Activated T-helper 1 cell treated with anti-CD3 and anti-CD28 coated beads, Interleukin-12 subunit alpha, Interleukin-12 subunit beta, Interleukin-2, Interleukin-4 antibody, amounts not matched to agents 30 ng/mL and 10 ng/mL and 1 ng/mL, durations not matched to agents 14 hours and 24 hours and 36 hours (primary cell): ENCODE measurements around the gene OGT. TPM values are rescaled to one million over a fixed set of nuclear protein-coding genes. Genes with fewer than 3 reads are reported as not detected.
"Not testable (repeated sequence)": the region's sequence is repeated elsewhere in the genome, so short reads cannot be mapped to it uniquely, and the experiment has no call there.

ENCODE experiments used
- DNase-seq: peaks from one replicate; pipeline ENCODE4 v3.0.0; 2021; ENCODE audit warnings: low spot score
- H3K27ac Mint-ChIP-seq: one replicate; pipeline ENCODE4 v1.8.0; 2021; ENCODE audit warnings: mild to moderate bottlenecking, mixed read lengths
- H3K27me3 Mint-ChIP-seq: one replicate; pipeline ENCODE4 v1.8.0; 2022; ENCODE audit warnings: mild to moderate bottlenecking, moderate library complexity, mixed read lengths; ENCODE audit not compliant: insufficient read depth
- H3K36me3 Mint-ChIP-seq: one replicate; pipeline ENCODE4 v1.8.0; 2021; ENCODE audit warnings: low read depth, mixed read lengths
- H3K4me1 Mint-ChIP-seq: one replicate; pipeline ENCODE4 v1.8.0; 2021; ENCODE audit warnings: low read depth, mixed read lengths
- H3K4me3 Mint-ChIP-seq: one replicate; pipeline ENCODE4 v1.8.0; 2021; ENCODE audit warnings: mild to moderate bottlenecking, moderate library complexity, mixed read lengths
- H3K9me3 Mint-ChIP-seq: one replicate; pipeline ENCODE4 v1.8.0; 2021; ENCODE audit warnings: mixed read lengths
- intact Hi-C: fragments of 100-400 bp; cut with micrococcal nuclease; formaldehyde crosslinking; loops from one replicate; pipeline ENCODE4 v1.15.1; 2024
- total RNA-seq: library from RNA; stranded (reverse); gene quantifications from 2 replicates; pipeline ENCODE4 v1.2.3, GENCODE V29; 2022

OGT gene
- total RNA-seq, 1 donor from 2014 or later, result 295 TPM

DNA sequence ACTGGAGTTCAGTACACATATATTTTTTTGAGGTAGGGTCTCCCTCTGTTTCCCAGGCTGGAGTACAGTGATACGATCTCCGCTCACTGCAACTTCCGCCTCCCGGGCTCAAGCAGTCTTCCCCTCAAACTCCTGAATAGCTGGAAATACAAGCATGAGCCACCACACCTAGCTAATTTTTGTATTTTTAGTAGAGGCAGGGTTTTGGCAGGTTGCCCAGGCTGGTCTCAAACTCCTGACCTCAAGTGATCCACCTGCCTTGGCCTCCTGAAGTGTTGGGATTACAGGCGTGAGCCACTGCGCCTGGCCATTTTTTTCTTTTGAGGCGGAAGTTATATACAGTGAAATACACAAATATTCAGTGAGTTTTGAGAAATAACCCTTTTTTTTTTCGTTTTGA is 38.5 kb downstream of the OGT start:
- peaks cover 33% of the 10 kb centered on the region for H3K36me3 Mint-ChIP-seq
- DNase-seq, H3K9me3 Mint-ChIP-seq, H3K4me3 Mint-ChIP-seq, intact Hi-C loops, H3K27me3 Mint-ChIP-seq, H3K27ac Mint-ChIP-seq, H3K4me1 Mint-ChIP-seq: not testable (repeated sequence)

DNA sequence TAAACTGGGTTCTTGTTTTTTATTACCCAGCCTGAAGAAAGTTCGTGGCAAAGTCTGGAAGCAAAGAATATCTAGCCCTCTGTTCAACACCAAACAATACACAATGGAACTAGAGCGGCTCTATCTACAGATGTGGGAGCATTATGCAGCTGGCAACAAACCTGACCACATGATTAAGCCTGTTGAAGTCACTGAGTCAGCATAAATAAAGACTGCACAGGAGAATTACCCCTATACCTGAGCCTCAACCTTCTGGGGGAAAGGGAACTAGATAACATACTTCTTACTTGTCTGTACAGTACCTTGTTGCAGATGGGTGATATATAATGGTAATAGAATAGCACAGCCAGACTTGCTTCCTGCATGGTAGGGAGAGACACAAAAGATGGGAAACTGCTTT is 40.7 kb downstream of the OGT start:
- H3K9me3 Mint-ChIP-seq, result no peaks in the 10 kb centered on the region
- no peaks in the 10 kb centered on the region for H3K27me3 Mint-ChIP-seq
- DNase-seq, result no peak
- no peaks in the 10 kb centered on the region for H3K4me1 Mint-ChIP-seq
- intact Hi-C loops, result no loop called here
- peaks cover 22% of the 10 kb centered on the region for H3K36me3 Mint-ChIP-seq
- H3K4me3 Mint-ChIP-seq, result no peak overlapping the region
- no peak overlapping the region for H3K27ac Mint-ChIP-seq

DNA sequence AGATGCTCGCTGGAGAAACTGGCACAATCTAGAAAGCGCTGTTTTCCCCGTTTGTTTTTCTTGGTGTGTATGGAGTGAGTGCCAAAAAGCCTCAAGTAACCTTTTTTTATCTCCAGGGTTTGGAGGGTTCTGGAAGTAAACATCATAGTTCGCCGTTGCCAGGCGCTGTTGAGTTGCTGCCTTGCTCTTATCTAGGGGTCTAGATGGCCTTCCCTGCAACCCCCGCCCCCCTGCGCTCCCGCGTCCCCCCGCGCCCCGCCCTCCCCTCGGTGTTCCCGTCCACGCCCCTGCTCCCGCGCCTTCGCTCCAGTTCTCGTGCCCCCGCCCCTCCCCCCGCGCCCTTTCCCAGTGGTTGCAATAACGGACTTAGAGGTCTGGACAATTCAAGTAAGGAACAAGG is 44.8 kb downstream of the OGT start:
- no peaks in the 10 kb centered on the region for H3K4me1 Mint-ChIP-seq
- peaks cover 25% of the 10 kb centered on the region for H3K36me3 Mint-ChIP-seq
- DNase-seq, result no peak
- H3K27me3 Mint-ChIP-seq, result no peaks in the 10 kb centered on the region
- no peak overlapping the region for H3K27ac Mint-ChIP-seq
- no peak overlapping the region for H3K4me3 Mint-ChIP-seq
- no peaks in the 10 kb centered on the region for H3K9me3 Mint-ChIP-seq
- intact Hi-C loops, result no loop called here

DNA sequence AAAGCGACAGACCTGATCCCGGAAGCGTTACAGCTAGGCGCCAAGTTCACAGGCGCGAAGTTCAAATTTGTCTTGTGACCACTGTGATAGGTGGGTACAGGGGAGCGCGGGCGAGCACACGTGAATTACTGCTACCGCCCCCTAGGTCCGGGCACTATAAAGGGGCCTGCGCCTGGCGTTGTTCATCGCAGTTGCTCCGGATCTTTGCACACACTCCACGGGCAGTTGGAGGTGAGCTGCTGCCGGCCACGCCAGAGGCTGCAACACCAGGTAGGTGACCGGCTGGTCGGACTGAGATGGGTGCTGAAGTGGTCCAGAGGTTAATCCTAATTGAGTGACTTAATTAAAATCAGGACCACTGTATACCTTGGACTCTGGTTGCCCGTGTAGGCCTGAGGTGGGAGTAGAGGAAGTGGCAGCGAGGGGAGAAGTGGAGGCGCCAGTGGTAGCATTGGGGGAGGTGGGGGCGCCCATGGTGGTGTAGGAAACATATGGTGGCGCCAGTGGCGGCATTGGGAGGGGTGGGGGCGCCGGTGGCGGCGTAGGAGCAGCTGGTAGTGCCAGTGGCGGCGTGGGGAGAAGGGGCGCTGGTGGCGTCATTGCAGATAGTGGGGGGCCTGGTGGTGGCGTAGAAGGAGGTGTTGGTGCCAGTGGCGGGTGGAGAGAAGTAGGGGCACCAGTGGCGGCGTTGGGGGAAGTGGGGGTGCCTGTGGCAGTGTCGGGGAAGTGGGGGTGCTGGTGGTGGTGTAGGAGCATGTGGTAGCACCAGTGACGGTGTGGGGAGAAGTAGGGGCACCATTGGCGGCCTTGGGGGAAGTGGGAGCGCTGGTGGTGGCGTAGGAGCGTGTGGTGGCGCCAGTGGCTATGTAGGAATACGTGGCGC is 45.6 kb downstream of the OGT start, which contains the start of gene GCNA:
TSS of gene GCNA (plus strand) at position 185 of the 883 bp plus-strand sequence. CDS start 2,385 bp downstream, outside the sequence.
- intact Hi-C loops, result no loop called here
- H3K4me3 Mint-ChIP-seq, result no peak within 1 kb of the TSS
- H3K9me3 Mint-ChIP-seq, result no peaks in the 10 kb centered on the region
- peaks cover 23% of the 10 kb centered on the region for H3K36me3 Mint-ChIP-seq
- no peak within 1 kb of the TSS for H3K27ac Mint-ChIP-seq
- H3K27me3 Mint-ChIP-seq, result no peaks in the 10 kb centered on the region
- DNase-seq, result no peak
- no peaks in the 10 kb centered on the region for H3K4me1 Mint-ChIP-seq

DNA sequence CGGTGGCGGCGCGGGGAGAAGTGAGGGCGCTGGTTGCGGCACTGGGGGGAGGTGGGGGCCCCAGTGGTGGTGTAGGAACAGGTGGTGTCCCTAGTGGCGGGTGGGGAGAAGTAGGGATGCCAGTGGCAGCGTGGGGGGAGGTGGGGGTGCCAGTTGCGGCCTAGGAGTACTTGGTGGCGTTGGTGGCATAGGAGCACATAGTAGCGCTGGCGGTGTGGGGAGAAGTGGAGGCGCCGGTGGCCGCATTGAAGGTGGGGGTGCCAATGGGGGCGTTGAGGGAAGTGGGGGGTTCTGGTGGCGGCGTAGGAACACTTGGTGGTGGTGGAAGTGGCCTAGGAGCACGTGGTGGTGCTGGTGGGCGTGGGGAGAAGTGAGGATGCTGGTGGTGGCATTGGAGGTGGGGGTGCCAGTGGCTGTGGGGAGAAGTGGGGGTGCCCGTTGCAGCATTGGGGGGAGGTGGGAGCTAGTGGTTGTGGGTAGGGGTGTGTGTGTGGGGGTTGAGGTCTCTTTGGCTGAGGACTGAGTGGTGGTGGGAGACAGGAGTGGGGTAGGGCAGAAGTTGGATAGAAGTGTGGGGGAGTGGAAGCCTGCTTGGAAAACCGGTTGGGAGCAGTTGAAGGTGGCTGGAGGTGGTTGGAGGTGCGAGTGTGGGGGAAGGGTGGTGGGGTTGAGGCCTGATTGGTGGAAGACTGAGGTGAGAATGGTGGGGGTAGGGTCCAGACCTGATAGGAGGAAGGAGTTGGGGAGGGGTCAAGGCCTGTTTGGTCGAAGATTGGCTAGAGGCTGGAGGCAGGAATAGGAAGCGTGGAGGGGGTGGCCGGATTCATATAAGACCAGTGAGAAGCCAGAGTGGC is 46.5 kb downstream of the OGT start:
- no peaks in the 10 kb centered on the region for H3K27me3 Mint-ChIP-seq
- no peaks in the 10 kb centered on the region for H3K4me1 Mint-ChIP-seq
- DNase-seq, result no peak
- peak overlapping the region; percentile 63 for H3K27ac Mint-ChIP-seq
- H3K9me3 Mint-ChIP-seq, result no peaks in the 10 kb centered on the region
- H3K36me3 Mint-ChIP-seq, result peaks cover 17% of the 10 kb centered on the region
- intact Hi-C loops, result no loop called here
- no peak overlapping the region for H3K4me3 Mint-ChIP-seq

DNA sequence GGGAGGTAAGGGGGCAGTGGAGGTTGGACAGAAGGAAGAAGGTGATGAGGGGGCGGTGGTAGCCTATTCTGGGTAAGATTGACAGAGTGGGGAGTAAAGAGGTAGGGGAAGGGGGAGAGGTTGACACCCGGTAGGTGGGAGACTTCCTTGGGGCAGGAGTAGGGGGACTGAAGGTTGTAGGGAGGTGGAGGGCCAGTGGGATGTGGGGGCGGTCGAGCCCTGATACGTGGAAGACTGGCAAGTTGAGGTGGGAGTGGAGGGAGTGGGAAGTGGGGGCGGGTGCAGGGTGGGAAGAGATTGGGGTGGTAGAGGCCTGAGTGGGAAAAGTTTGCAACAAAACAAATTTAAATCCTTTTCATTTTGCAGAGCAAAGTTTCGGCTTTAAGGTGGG is 47.1 kb downstream of the OGT start:
- H3K4me3 Mint-ChIP-seq, result no peak overlapping the region
- no peaks in the 10 kb centered on the region for H3K9me3 Mint-ChIP-seq
- intact Hi-C loops, result no loop called here
- peak overlapping the region; percentile 63 for H3K27ac Mint-ChIP-seq
- no peaks in the 10 kb centered on the region for H3K4me1 Mint-ChIP-seq
- no peaks in the 10 kb centered on the region for H3K27me3 Mint-ChIP-seq
- no peak for DNase-seq
- peaks cover 14% of the 10 kb centered on the region for H3K36me3 Mint-ChIP-seq

DNA sequence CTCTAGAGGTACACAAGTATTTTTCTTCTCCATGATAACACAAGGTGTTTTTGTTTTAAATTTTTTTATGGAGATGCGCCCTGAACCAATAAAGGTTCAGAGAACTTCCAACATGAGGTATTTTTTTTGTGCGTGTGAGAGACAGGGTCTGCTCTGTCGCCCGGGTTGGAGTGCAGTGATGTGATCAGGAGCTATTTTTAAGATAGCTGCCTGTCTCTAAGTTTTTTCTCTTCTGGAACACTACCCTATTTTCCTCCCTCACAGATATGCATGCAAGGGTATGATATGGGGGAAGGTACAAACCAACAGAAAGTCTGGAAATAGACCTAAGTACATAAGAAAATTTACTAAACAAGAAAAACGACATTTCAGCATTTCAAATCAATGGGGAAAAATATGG is 48.3 kb downstream of the OGT start:
- DNase-seq, result no peak
- intact Hi-C loops, result no loop called here
- Mint-ChIP-seq H3K4me1 (no peaks in the 10 kb centered on the region), H3K4me3 (no peak overlapping the region), H3K27me3 (no peaks in the 10 kb centered on the region), H3K9me3 (no peaks in the 10 kb centered on the region), H3K36me3 (peaks cover 14% of the 10 kb centered on the region), H3K27ac (no peak overlapping the region)

DNA sequence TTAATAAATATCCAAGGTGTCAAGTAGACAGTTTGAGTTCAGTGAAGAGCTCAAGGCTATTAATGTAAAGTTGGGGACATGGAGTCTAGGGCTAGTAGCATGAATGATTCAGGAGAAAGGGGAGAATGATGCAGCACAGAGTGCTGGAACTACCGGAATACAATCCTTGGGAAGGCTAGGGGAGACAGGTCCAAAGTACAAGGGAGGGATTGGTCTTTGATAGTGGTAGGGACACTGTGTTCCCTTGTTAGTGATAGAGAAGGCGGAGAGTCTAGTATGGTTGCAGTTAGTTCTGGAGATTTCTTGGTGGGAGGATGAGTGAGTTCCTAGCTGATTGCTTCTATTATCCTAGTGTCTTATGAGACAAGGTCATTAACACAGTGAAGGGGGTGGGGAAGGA is 54.0 kb downstream of the OGT start:
- no peak for DNase-seq
- no peaks in the 10 kb centered on the region for H3K9me3 Mint-ChIP-seq
- intact Hi-C loops, result no loop called here
- H3K4me1 Mint-ChIP-seq, result no peaks in the 10 kb centered on the region
- H3K27me3 Mint-ChIP-seq, result no peaks in the 10 kb centered on the region
- H3K4me3 Mint-ChIP-seq, result no peak overlapping the region
- H3K36me3 Mint-ChIP-seq, result peaks cover 13% of the 10 kb centered on the region
- peak overlapping the region; percentile 80 for H3K27ac Mint-ChIP-seq

DNA sequence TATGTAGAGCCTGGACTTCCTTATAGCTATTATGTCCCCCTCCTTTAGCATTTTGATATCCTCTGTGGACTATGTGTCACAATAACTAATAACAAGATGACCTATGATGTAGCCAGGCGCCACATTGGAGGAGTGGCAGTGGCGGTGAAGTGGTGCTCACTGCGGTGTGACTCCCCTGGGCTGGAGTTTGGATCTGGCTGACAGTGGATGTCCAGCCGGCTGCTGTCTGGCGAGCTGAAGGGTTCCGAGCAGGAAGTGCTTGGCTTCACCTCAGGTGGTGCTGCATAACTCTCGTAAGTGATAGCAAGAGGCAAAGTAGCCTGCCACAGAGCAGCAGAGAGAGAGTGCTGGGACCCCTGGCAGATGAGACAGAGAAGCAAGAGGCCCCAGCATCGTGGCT is 60.3 kb downstream of the OGT start:
- H3K9me3 Mint-ChIP-seq, intact Hi-C loops: not testable (repeated sequence)

DNA sequence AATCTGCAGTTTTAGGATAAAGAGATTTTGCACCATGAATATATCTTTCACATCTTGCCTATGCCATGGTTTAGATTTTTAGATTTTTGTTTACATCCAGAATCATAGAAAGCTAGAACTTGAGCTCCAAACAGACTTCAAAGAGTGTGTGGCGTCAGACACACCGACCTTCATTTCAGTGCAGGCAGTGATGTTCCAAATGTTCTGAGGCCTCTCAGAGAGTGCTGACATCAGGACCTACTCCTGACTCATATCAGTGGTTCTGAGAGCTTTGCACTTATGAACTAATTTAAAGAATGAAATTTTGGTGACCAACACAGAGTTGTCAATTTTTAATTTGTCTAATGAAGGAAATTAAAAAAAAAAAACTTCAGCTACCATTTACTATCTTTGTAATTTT is 67.1 kb downstream of the OGT start:
- DNase-seq, result no peak
- H3K27me3 Mint-ChIP-seq, result no peaks in the 10 kb centered on the region
- peaks cover 44% of the 10 kb centered on the region for H3K36me3 Mint-ChIP-seq
- H3K4me1 Mint-ChIP-seq, result peaks cover 15% of the 10 kb centered on the region
- no peak overlapping the region for H3K27ac Mint-ChIP-seq
- intact Hi-C loops, result no loop called here
- H3K4me3 Mint-ChIP-seq, result no peak overlapping the region
- no peaks in the 10 kb centered on the region for H3K9me3 Mint-ChIP-seq

More for the DNA sequence above, 60.3 kb downstream of the OGT start:
- not testable (repeated sequence) for H3K27me3 Mint-ChIP-seq, H3K27ac Mint-ChIP-seq, H3K4me3 Mint-ChIP-seq, DNase-seq
- peaks cover 10% of the 10 kb centered on the region for H3K4me1 Mint-ChIP-seq
- H3K36me3 Mint-ChIP-seq, result peaks cover 13% of the 10 kb centered on the region

DNA sequence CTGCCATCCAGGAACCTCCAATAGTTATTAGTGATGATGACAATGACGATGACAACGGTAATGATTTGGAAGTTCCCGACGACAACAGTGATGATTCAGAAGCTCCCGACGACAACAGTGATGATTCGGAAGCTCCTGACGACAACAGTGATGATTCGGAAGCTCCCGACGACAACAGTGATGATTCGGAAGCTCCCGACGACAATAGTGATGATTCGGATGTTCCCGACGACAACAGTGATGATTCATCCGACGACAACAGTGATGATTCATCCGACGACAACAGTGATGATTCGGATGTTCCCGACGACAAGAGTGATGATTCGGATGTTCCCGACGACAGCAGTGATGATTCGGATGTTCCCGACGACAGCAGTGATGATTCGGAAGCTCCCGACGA is 70.7 kb downstream of the OGT start:
- no peak for DNase-seq
- H3K27ac Mint-ChIP-seq, result peak overlapping the region; percentile 77
- no peaks in the 10 kb centered on the region for H3K9me3 Mint-ChIP-seq
- peaks cover 59% of the 10 kb centered on the region for H3K36me3 Mint-ChIP-seq
- peaks cover 31% of the 10 kb centered on the region for H3K4me1 Mint-ChIP-seq
- no peaks in the 10 kb centered on the region for H3K27me3 Mint-ChIP-seq
- peak overlapping the region; percentile 20 for H3K4me3 Mint-ChIP-seq
- intact Hi-C loops, result no loop called here

DNA sequence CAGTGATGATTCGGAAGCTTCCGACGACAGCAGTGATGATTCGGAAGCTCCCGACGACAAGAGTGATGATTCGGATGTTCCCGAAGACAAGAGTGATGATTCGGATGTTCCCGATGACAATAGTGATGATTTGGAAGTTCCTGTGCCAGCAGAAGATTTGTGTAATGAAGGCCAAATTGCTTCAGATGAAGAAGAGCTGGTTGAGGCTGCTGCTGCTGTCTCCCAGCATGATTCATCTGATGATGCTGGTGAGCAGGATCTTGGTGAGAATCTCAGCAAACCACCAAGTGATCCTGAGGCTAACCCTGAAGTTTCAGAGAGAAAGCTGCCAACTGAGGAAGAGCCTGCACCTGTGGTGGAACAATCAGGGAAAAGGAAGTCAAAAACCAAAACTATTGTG is 71.2 kb downstream of the OGT start:
- no peak for DNase-seq
- Mint-ChIP-seq H3K4me3 (no peak overlapping the region), H3K27me3 (no peaks in the 10 kb centered on the region), H3K27ac (no peak overlapping the region), H3K4me1 (peaks cover 37% of the 10 kb centered on the region), H3K36me3 (peaks cover 61% of the 10 kb centered on the region), H3K9me3 (no peaks in the 10 kb centered on the region)
- intact Hi-C loops, result no loop called here
